LNCAP (cell line): ENCODE data around the gene NLN.

Experiments used
- CTCF ChIP-seq: fragments of 450-650 bp; IDR thresholded peaks from 2 replicates; pipeline ENCODE4 v1.5.1; 2017; ENCODE audit warnings: mild to moderate bottlenecking

NLN gene

GRCh38 chr5:65823845-65824445 is 101.9 kb downstream of the NLN start:
- no peak for TF ChIP-seq CTCF

- TF ChIP-seq CTCF: no peak
Measured at GRCh38 chr5:65825408-65826328, 103.7 kb downstream of the NLN start.

GRCh38 chr5:65828022-65828896 is 106.3 kb downstream of the NLN start:
- TF ChIP-seq CTCF: no peak

- no peak for TF ChIP-seq CTCF
Measured at GRCh38 chr5:65830856-65831255, 108.9 kb downstream of the NLN start.

GRCh38 chr5:65831276-65831675 is 109.3 kb downstream of the NLN start:
- TF ChIP-seq CTCF: no peak

- no peak for TF ChIP-seq CTCF
Measured at GRCh38 chr5:65832152-65832551, 110.1 kb downstream of the NLN start.

GRCh38 chr5:65832603-65833228 is 110.7 kb downstream of the NLN start:
- TF ChIP-seq CTCF: no peak
